Cardiac fibroblast (primary cell): ENCODE results near the gene TOMM70.
"Not testable (repeated sequence)": the region's sequence is repeated elsewhere in the genome, so short reads cannot be mapped to it uniquely, and the experiment has no call there.

Source experiments
- DNase-seq, 2 donors: peaks; one replicate each; pipeline versions ENCODE4 v3.0.0 to v3.0.0-alpha.2; 2010; ENCODE audit warnings: low read depth in 2 of 2
- H3K4me3 ChIP-seq, 2 donors: replicated peaks in 1 of 2; 1 replicate in 1 of 2; 2 replicates in 1 of 2; pipeline ENCODE4 v1.5.1; 2011; ENCODE audit warnings: low read depth in 2 of 2, low read length in 2 of 2, mild to moderate bottlenecking in 2 of 2, moderate library complexity in 1 of 2
- CTCF ChIP-seq: IDR thresholded peaks from one replicate; pipeline ENCODE4 v1.5.1; 2011; ENCODE audit warnings: low read depth, mild to moderate bottlenecking, low read length, inconsistent platforms

TOMM70 gene

GRCh38 chr3:100338911-100339310, 62.0 kb downstream of the TOMM70 start:
- H3K4me3 ChIP-seq: no peak overlapping the region
- DNase-seq: no peak
- TF ChIP-seq CTCF: no peak

- DNase-seq, H3K4me3 ChIP-seq: not testable (repeated sequence)
These were observed 64.7 kb downstream of the TOMM70 start for GRCh38 chr3:100336229-100336628.

DNA sequence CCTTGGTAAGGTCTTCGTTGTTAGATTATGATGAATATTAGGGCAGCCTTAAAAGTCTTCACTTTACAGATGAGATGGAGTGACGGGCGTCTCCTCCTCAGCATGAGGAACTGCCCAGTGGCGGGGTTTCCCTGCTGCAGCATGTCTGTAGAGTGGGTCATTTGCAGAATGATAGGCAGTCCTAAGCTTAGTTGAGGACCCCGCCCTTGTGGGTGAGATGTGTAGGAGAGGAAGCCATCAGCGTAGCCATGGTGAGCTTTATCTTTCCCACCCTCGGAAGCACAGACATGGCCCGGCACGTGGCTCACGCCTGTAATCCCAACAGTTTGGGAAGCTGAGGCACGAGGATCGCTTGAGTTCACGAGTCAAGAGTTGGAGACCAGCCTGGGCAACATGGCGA, 65.5 kb downstream of the TOMM70 start:
- no peak for TF ChIP-seq CTCF
- peak overlapping the region; percentile 56 to 71 for H3K4me3 ChIP-seq
- peak; percentile 9 to 26 for DNase-seq

DNA sequence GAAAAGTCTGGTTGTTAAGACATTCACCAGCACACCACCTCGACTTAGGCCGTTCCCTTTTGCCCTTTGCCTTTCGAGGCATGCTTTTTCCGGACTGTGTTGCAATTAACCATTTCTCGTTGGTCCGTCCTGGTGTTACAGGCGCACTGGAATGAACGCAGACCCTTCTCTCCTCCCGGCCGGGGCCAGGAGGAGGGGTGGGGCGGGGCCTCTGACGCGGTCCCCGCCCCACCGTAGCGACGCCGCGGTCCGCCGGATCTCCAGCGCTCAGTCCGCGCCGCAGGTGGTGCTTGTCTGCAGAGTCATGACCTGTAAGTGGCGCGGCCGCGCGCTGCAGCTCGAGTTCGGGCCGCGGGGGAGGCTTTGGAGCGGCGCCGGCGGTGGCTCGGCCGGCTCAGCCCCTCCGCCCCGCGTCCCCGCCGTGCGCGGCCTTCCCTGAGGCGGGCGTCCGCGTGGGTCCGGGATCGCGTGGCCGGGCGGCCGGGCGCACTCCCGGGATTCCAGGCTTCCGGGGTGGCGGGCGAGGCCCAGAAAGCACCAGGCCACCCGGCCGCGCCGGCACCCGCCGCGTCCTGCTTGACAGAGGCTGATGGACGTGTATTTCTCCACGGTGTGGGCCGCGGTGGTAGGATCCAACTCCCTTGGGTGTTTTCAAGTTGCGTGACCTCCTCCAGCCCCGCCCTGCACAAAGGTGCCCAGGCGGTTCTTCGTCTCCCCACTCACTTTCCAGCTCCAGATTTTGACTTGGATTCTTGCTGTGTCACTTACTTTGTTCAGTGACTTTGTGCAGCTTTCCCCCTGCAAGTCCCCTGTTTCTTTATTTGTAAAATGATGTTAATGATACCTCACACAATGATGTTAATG, 66.2 kb downstream of the TOMM70 start, which contains the start of gene NIT2:
NIT2 (plus strand) TSS at position 270 of the 864 bp plus-strand sequence; CDS start at position 305, 35 bp downstream.
- DNase-seq: peak; percentile 72 to 84
- H3K4me3 ChIP-seq: peak within 1 kb of the TSS; percentile 56 to 71
- no peak for TF ChIP-seq CTCF

DNA sequence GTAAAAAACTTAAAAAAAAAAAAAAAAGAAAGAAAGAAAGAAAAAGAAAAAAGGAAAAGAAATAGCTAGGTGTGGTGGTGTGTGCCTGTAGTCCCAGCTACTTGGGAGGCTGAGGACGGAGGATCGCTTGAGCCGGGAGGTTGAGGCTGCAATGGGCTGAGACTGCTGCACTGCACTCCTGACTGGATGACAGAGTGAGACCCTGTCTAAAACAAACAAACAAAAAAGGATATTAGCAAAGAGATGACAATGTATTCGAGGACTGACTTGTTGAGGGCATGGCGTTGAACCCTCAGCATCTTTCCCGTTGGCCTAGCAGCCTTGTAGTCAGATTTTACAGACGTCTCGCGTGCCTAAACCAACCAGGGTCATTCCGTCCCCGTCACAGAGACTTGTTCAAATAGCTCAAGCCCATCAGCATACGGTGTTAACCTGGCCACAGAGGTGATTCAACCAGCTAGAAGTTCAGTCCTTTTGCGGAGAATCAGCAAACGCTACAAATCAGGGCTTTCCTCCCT, 66.9 kb downstream of the TOMM70 start:
- no peak for TF ChIP-seq CTCF
- peak overlapping the region; percentile 56 to 71 for H3K4me3 ChIP-seq
- DNase-seq: no peak

DNA sequence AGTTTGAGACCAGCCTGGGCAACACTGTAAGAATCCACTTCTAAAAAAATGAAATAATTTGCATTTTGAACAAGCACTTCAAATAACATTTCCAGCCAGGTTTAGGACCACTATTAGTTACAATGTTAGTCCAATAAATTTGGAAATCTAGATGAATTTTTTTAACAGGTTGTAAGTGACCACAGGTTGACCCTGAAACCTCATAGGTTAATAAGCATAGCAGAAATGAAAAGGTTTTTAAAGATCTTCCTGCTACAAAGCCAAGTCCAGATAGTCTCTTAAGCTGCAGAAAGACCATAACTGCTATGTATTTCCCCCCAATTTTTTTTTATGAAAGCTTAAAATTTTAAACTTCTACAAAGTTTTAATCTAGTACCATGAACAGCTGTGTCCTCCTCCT, 67.8 kb downstream of the TOMM70 start:
- no peak overlapping the region for H3K4me3 ChIP-seq
- DNase-seq: no peak
- no peak for TF ChIP-seq CTCF

DNA sequence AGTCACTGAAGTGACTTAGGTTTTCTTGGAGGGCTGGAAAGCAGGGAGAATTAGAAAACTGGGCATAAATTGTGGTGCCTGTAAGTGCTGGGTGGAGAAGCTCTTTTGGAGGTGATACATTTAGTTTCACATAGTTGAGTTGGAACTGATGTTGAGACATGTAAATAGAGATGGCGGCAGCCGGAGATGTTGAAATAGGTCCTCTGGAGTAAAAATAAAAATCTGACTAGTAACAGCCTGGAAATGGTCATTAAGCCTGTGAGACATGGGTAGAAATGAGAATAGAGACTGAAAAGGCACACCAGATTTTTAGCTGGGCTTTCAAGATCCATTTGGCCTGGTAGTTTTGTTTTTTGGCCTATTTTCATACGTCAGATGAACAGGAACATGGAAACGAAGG, 69.2 kb downstream of the TOMM70 start:
- DNase-seq: no peak
- no peak overlapping the region for H3K4me3 ChIP-seq
- TF ChIP-seq CTCF: no peak
